HEK293T (cell line): ENCODE data around the gene PRPF8.

Experiments used
- ARNT ChIP-seq: fragments of 450-650 bp; IDR thresholded peaks from 2 replicates; pipeline ENCODE4 v1.6.1; 2017; ENCODE audit warnings: mild to moderate bottlenecking
- BHLHE40 ChIP-seq: fragments of 450-650 bp; IDR thresholded peaks from 2 replicates; pipeline ENCODE4 v1.6.1; 2016; ENCODE audit warnings: mild to moderate bottlenecking, moderate library complexity, borderline replicate concordance
- CTBP1 ChIP-seq: fragments of 450-650 bp; IDR thresholded peaks from 2 replicates; pipeline ENCODE4 v1.6.1; 2016; ENCODE audit warnings: borderline replicate concordance
- ELF4 ChIP-seq: fragments of 450-650 bp; IDR thresholded peaks from 2 replicates; pipeline ENCODE4 v1.6.1; 2017; ENCODE audit warnings: antibody characterized with exemption
- FOXM1 ChIP-seq: fragments of 450-650 bp; IDR thresholded peaks from 2 replicates; pipeline ENCODE4 v1.6.1; 2017; ENCODE audit warnings: mild to moderate bottlenecking, borderline replicate concordance
- L3MBTL2 ChIP-seq: fragments of 450-650 bp; conservative IDR thresholded peaks from 2 replicates; pipeline ENCODE4 v1.6.1; 2016; ENCODE audit warnings: mild to moderate bottlenecking
- TARDBP ChIP-seq: fragments of 450-650 bp; IDR thresholded peaks from 2 replicates; pipeline ENCODE4 v1.6.1; 2016
- ZNF384 ChIP-seq: fragments of 450-650 bp; IDR thresholded peaks from 2 replicates; pipeline ENCODE4 v1.6.1; 2016

GRCh38 chr17:1638171-1638590 lies 46.5 kb downstream of the PRPF8 start:
- no peak for TF ChIP-seq BHLHE40
- TF ChIP-seq FOXM1, result no peak
- no peak for TF ChIP-seq ARNT
- no peak for TF ChIP-seq ELF4
- TF ChIP-seq CTBP1, result no peak
- no peak for TF ChIP-seq L3MBTL2
- no peak for TF ChIP-seq TARDBP
- no peak for TF ChIP-seq ZNF384
